Epithelial cell of proximal tubule (primary cell): Measurements from ENCODE around the gene SAYSD1. TPM values are rescaled to one million over a fixed set of nuclear protein-coding genes. Genes with fewer than 3 reads are reported as not detected.

Experiments used
- DNase-seq: peaks from one replicate; pipeline ENCODE4 v3.0.0-alpha.2; 2011; ENCODE audit warnings: low read depth
- H3K4me3 ChIP-seq: 2 replicates; pipeline ENCODE4 v1.5.1; 2011; ENCODE audit warnings: low read depth, mild to moderate bottlenecking, low read length
- total RNA-seq: library from RNA; depleted of rRNA; stranded (reverse); fragments of >200 nt; gene quantifications from 2 replicates; pipeline ENCODE4 v1.2.3, GENCODE V29; 2015
- TF ChIP-seq, protein P1 (sequence below): conservative IDR thresholded peaks from 2 replicates; pipeline ENCODE4 v1.5.1; 2012; ENCODE audit warnings: low read depth, mild to moderate bottlenecking, low read length

Gene SAYSD1
- total RNA-seq, 1 donor from 2014 or later = 15.7 TPM

DNA sequence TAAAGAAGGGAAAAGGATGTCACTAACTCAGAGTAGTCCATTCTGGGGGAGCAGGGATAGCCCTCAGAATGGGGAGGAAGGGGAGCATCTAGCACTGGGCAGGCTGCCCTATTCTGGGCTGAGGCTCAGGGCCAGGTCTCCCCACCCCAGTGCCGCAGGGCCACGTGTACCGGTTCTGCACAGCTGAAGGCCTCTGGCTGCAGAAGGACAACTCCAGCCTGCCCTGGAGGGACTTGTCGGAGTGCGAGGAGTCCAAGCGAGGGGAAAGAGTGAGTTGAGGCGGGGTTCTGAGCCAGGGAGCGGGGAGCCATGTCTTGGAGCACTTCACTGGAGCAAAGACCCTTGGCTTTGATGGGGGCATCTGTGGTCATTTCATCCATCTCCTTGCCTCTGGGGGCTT lies 49.4 kb downstream of the SAYSD1 start:
- TF ChIP-seq, protein P1, sequence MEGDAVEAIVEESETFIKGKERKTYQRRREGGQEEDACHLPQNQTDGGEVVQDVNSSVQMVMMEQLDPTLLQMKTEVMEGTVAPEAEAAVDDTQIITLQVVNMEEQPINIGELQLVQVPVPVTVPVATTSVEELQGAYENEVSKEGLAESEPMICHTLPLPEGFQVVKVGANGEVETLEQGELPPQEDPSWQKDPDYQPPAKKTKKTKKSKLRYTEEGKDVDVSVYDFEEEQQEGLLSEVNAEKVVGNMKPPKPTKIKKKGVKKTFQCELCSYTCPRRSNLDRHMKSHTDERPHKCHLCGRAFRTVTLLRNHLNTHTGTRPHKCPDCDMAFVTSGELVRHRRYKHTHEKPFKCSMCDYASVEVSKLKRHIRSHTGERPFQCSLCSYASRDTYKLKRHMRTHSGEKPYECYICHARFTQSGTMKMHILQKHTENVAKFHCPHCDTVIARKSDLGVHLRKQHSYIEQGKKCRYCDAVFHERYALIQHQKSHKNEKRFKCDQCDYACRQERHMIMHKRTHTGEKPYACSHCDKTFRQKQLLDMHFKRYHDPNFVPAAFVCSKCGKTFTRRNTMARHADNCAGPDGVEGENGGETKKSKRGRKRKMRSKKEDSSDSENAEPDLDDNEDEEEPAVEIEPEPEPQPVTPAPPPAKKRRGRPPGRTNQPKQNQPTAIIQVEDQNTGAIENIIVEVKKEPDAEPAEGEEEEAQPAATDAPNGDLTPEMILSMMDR = no peak
- no peak for DNase-seq
- H3K4me3 ChIP-seq = no peak overlapping the region

DNA sequence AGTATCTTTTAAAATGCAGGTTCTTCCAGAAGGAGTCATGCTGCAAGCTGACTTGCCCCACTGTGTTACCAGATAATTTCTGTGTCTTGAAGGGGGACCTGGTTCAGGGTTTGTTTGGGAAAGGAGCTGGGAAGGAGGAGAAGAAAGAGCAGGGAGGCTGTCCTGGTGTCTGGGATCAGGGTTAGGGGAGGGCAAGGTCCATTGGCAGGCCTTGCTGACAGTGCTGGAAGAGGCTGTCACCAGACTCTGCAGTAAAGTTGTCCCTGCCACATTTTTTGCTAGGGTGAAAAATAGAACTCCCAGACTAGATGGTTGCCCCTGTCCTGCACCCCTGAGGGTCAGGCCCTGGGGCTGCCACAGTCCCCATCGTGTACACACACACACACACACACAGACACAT lies 51.5 kb downstream of the SAYSD1 start:
- TF ChIP-seq, protein P1 = no peak
- H3K4me3 ChIP-seq = no peak overlapping the region
- no peak for DNase-seq

DNA sequence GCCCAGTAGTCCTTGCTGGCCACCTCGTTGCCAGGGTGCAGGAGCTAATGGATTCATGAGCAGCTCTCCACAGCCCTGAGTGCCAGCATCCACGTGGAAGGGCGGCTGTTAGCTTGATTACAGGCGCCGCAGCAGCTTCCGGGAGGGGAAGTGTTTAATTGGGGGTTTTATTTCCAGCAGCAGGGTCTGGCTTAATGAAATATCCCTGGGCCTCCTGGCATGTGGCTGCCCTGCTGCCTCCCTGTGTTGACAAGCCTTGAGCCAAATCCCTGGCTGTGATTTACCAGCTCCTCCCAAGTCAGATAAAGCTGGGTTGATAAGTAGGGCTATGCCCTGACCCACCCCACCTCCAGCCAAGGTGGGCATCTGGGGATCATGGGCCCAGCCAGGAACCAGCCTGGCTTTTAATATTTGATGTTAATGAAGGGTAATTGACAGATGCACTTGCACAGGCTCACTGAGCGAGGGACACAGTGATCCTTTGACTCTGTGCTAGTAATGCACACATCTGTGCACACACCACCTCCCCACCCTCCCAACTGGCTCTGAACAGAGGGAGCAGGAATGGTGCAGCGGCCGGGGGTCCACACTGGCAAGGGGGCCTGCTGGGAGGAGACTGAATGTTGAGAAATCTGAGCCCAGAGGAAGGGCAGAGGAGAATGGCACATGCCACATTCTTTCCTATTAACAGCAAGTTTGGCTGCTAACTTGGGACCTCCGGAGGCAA lies 52.8 kb downstream of the SAYSD1 start:
- no peak overlapping the region for H3K4me3 ChIP-seq

DNA sequence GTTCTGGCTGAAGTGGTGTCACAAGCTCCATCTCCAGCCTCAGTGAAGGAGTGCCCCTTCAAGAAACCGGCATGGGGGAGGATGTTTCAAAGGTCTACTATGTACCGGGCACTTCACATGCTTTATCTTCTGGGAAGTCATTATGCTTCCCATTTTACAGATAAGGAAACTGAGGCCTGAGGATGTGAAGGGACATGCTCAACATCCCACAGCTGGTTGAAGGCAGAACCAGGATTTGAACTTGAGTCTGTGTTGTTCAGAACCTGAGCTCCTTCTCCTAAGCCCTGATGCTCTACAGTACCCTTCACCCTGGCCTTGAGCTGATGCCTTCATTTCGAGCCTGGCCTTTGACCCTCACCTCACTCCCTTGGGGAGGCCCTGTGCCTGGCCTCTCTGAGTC lies 53.4 kb downstream of the SAYSD1 start:
- TF ChIP-seq, protein P1 = no peak
- DNase-seq = no peak
- no peak overlapping the region for H3K4me3 ChIP-seq

More for the DNA sequence above, 52.8 kb downstream of the SAYSD1 start:
- no peak for DNase-seq
- TF ChIP-seq, protein P1 = no peak

DNA sequence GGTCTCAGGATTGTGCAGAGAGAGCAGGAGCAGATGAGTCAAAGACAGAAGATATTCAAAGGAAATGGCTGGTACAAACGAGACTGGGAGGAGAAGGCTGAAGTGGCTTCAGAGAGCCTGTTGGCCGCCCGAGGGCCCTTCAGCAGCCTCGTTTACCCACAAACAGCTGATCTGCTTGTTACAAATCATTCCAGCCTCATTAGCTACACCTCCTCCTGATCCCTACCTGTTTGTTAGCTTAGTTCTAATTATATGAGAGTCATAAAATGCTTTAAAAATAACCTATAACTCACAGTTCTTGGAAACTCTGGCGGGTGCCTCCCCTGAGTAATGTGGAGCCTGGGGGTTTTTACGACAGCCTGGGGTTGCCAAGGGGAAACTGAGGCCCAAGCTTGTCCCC lies 53.8 kb downstream of the SAYSD1 start:
- TF ChIP-seq, protein P1 = no peak
- no peak for DNase-seq
- H3K4me3 ChIP-seq = no peak overlapping the region

DNA sequence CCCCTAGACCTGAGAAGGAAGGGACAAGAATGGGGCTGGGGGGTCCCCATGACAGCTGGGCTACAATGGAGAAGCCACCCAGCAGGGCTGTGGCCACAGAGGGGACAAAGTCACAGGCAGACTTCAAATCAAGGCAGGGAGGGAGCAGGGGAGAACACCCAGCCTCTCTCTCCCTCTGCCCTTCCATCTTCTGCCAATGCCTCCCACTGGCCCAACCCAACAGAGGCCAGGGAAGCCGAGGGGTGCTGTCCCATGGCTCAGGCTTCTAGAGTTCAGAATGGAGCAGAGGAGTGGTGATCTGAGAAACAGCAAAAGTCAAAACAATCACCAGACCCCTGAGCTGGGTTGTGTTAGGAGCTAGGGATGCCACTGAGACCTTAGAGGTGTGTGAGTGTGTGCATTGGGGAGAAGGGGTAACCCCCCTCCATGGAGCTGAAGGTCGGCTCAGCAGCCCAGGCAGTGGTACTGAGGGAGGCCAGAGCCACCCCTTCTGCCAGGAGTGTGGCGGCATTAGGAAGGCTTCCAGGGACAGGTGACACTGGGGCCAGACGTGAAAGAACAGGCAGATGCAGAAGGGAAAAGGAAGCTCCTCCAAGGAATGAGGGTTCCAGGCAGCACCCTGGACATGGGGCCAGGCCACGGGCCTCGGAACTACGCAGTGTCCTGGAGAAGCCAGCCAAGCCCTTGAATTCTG lies 54.4 kb downstream of the SAYSD1 start:
- no peak for DNase-seq
- TF ChIP-seq, protein P1 = no peak
- H3K4me3 ChIP-seq = no peak overlapping the region
